Measurements from ENCODE around the gene CALML4.
"Not testable (repeated sequence)": the region's sequence is repeated elsewhere in the genome, so short reads cannot be mapped to it uniquely, and the experiment has no call there.

The CALML4 gene, protein sequence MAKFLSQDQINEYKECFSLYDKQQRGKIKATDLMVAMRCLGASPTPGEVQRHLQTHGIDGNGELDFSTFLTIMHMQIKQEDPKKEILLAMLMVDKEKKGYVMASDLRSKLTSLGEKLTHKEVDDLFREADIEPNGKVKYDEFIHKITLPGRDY

DNA sequence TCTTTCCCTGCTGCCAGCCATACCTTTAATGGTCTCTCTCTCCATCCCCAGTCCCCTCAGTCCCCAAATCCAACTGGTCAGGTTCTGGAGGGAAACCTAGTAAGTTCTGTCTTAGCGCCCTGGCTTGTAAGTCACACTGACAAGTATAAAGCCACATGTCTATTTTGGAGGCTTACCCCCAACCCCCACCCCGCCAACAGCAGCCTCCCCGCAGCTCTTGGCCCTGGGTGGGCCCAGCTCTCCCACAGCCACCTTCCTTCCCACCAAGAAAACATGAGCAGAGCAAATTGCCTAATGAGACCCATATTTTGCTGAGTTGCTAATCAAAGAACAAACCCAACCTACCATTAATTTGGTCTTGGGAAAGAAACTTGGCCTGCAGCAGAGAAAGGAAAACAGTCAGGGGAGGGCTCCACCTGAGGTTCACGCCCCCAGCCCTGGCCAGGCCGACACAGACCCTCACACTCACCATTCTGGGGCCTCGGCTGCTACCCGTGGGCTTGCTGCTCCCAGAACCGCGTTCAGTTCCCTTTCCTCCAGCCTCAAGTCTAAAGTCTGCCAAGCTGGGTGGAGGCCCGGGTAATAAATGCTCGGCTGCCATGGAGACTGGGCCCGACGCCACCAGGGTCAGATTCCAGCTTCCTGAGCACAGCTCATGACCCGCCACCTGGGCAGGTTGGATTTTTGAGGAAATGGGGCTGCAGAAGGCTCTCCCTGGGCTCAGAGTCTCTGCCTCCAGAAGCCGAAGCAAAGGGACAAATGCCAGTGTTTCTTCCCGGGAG is at the start of gene CALML4:
TSS of gene CALML4 (minus strand) at position 557 of the 782 bp plus-strand sequence. CDS start at position 472, 85 bp downstream.
- DNase-seq (ENCODE audit: low read depth, low spot score): no peak

DNA sequence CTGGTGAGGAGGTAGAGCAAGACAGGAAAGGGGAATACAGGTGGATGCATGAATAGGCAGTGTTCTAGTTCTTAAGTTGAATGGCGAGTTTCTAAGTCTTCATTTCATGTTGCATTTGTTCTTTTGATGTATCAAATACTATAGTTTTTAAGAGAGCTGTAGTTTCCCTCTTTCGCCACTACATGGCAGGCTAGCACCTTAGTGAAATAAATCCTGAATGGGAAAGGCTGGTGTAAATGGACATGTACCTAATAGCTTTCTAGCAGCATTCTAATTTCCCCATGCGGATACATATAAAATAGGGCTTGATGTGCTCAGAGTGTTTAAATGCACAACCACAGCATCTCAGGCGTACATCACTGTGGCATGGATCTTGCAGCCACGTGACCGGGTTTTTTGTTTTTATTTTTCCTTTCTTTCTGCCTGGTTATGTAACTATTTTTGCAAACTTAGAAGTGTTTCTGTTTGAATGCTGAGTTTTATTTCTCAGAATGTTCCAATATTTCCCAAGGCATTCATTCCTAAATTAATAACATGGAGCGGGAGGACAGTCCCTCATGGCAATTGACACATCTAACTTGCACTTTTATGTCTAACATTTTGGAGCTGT is 47.9 kb upstream of the CALML4 start:
- DNase-seq (ENCODE audit: low read depth, low spot score): peak; percentile 47

DNA sequence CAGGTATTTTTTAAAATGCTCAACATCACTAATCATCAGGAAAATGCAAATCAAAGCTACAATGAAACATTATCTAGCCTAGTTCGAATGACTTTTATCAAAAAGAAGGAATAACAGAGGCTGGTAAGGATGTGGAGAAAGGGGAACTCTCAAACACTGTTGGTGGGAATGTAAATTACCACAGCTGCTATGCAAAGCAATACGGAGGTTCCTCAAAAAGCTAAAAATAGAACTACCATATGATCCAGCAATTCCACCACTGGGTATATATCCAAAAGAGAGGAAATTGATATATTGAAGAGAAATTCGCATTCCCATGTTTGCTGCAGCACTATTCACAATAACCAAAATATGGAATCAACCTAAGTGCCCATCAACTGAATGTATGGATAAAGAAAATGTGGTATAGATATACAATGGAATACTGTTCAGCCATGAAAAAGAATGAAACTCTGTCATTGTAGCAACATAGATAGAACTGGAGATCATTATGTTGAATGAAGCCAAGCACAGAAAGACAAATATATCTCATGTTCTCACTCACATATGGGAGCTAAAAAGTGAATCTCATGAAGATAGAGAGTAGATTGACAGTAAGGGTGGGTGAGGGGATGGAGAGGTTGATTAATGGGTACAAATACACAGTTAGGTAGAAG is 44.1 kb upstream of the CALML4 start:
- DNase-seq (ENCODE audit: low read depth, low spot score): no peak

DNA sequence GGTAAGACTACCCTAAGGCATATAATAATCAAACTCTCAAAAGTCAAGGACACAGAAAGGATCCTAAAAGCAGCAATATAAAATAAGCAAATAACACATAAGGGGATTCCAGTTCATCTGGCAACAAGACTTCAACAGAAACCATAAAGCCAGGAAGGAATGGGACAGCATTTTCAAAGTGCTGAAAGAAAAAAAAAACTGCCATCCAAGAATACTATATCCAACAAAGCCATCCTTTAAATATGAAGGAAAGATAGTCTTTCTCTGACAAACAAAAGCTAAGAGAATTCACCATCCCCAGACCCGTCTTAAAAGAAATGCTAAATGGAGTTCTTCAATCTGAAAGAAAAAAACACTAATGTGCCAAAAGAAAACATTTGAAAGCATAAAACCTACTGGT is 39.1 kb upstream of the CALML4 start:
- no peak for DNase-seq (ENCODE audit: low read depth, low spot score)

DNA sequence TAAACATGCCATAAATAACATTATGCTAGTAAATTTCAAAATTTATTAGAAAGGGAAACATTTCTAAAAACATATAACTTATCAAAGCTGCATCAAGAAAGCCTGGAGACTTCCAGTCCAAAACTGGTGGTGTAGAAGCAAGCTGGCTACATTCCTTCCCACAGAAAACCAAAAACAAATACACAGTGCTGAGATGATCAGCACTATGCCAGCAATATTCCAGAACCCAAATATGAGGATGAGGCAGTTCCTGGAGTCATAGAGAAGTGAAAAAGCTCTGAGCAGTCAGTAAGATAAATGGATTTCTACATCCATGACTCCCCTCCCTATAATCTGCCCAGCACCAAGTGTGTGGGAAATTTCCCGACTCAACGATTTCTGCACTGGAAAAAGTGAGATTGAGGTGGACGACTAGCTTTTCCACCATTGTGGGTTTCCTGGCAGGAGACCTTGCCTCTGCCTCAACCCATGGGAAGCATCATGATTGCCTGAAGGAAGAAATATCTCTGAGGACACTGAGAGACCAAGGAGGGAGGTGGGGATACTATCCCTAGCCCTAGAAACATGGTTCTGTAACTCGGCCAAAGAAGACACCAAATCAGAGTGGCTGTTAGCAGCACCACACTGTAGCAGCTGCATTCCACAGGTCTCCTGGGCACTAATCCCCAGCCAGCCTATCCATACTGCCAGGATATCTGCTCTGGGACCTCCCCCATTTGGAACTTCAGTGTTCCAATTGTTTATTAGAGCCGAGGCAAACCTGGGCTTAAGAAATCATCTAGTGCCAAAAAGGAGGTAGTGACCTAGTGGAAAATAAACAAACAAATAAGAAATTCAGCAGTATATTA is 36.2 kb upstream of the CALML4 start:
- DNase-seq (ENCODE audit: low read depth, low spot score): no peak

DNA sequence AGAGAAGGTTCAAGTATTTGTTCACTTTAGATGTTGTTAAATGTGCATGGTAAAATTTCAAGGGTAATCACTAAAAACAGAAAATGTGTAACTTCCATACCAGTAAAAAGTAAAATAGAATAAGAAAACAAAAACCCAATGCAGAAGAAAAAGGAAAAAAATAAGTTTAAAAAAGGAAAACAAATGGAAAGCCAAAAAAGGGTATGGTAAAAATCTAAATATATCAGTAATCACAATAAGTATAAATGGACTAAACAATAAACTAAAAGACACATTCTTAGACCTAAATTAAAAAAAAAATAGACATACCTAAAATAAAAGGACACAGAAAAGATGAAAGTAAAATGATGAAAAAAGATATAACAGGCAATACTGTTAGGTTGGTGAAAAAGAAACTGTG is 33.9 kb upstream of the CALML4 start:
- no peak for DNase-seq (ENCODE audit: low read depth, low spot score)

DNA sequence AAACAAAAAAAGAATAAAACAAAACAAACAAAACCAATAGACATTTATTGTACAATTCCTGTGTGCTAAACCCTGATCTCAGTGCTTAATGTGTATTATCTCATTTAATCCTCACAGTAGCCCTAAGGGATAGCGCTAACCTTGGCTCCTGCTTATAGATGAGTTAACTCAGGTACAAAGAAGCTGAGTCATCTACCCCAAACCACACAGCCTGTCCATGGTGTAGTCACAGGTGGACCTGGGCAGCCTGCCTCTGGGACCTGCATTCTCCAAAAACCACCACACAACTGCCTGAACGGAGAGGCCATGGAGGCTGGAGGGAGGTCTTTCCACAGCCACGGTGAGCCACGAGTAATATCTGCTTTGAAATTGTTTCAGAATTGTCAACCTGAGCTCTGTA is 29.9 kb upstream of the CALML4 start:
- no peak for DNase-seq (ENCODE audit: low read depth, low spot score)

DNA sequence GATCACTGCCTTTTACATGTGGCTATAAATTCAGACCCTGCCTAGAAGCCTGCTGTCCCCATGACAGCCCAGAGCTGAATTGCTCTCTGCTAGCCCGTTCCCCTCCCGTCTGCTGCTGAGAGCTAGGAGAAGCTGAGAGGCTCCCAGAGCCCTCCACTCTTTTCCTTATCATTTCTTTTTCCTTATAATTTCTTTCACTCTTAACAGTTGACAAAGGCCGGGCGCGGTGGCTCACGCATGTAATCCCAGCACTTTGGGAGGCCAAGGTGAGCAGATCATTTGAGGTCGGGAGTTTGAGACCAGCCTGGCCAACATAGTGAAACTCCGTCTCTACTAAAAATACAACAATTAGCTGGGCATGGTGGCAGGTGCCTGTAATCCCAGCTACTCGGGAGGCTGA is 29.4 kb upstream of the CALML4 start:
- not testable (repeated sequence) for DNase-seq (ENCODE audit: low read depth, low spot score)

DNA sequence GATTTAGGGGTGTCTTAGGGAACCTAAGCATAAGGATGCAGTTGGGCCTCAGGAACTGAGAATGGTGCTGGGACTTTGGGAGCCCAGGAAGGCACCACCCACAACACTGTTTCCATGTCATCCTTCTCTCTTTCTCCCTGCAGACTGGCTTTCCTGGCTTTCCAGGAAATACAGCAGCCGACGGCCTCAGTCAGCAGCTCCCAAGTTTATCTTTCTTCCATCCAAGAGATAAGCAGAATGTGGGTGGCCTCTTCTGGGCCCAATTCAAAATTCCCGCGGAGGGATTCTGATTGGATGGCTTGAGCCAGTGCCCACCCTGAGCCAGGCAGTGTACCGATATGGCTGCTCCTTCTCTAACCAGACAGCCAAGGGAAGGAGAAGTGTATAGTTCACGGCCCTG is 28.9 kb upstream of the CALML4 start:
- DNase-seq (ENCODE audit: low read depth, low spot score): no peak

DNA sequence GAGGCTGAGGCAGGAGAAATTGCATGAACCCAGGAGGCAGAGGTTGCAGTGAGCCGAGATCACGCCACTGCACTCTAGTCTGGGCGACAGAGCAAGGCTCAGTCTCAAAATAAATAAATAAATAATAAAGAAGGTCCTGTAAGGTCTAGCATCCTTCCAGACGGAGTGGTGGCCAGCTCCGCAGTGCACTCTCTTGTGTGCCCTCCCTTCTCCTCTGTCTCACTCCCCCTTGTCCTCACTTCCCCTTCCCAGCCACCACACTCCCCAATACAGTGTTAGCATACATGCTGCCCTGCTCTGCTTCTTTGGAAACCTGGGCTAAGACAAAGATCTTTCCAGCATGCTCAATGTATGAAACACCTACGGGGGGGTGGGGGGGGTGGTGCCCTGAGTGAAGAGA is 27.8 kb upstream of the CALML4 start:
- no peak for DNase-seq (ENCODE audit: low read depth, low spot score)

DNA sequence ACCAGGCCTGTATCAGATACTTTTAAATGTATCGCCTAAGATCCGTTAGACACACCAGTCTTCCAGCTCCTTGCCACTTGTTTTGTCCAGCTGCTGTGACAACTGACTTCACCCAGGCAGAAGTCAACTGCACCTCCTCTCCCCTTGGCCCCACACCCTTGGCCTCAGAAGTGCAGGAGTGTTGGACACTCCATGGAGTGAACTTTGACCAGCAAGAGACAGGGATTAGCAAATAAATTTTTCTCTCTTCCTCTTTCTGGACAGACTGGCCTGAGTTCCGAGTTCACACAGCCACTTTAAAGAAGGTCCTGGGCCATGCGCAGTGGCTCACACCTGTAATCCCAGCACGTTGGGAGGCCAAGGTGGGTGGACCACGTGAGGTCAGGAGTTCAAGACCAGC is 27.3 kb upstream of the CALML4 start:
- no peak for DNase-seq (ENCODE audit: low read depth, low spot score)

DNA sequence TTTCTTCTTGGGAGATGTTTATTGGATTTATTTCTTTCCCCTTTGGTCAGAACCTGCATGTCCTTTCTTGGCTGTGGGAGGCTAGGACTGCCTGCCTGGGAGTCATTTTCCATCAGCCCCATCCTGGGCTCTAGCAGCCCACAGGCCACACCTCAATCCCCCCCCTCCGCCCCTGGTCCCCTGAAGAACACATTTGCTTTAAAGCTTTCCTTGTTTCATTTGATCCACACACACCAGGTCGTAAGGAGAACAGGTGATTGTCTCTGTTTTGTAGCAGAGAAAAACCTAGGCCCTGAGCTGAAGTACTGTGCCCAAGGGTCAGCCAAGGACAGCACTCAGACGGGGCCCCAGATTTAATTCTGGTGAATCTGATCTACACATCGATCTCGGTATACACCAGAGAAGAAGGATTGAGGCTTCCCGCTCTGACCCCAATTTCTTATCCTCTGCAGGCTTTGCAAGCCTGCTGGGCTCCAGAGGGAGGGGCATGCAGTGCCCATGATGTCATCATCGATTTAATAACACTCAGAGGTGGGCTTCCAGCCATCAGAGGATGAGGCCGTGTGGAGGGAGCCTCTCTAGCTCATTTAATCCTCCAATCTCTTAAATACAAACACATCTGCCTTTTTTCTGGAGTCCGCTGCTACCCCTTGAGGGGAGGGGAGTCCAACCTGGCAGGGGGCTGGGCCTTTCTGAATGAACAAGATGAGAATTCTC is 26.1 kb upstream of the CALML4 start:
- no peak for DNase-seq (ENCODE audit: low read depth, low spot score)

DNA sequence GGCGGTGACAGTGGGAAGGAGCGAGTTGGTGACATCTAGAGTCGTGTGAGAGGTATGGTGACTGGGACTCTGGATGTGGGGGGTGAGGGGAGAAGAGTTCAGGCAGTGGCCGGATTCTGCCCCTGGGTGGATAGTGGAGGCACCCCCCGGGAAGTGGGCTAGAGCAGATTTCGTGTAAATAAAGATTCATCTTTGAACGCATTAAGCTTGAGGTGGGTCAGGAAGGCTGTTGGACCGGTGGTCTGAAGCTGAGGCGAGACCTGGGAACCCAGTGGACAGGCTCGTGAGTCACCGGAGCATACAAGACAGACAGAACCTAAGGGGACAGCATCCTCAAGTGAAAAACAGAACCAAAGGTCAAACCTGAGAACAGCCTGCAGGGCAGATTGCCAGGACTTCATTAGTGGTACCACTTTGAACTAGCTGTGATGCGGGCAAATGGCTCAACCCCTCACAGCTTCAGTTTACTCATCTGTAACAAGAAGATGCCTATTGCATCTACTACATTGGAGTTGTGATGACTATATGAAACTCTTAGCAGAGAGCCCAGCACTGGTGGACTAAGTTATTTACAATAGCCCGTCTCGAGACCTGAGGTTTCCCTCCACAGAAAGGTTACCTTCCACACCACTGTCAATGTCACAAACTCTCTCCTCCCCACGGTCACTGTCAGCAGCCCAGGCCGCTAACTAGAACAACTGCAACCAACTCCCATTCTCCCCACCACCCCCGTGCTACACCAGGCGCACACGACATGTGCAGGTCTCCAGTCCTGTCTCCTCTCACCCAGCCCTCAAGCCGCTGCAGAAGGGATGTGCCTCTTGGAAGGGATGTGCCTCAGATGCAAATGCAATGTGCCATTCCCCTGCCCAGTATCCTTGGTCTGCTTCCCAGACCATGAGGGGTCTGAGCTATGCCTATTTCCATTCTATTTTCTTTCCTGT is 25.3 kb upstream of the CALML4 start:
- DNase-seq (ENCODE audit: low read depth, low spot score): no peak

DNA sequence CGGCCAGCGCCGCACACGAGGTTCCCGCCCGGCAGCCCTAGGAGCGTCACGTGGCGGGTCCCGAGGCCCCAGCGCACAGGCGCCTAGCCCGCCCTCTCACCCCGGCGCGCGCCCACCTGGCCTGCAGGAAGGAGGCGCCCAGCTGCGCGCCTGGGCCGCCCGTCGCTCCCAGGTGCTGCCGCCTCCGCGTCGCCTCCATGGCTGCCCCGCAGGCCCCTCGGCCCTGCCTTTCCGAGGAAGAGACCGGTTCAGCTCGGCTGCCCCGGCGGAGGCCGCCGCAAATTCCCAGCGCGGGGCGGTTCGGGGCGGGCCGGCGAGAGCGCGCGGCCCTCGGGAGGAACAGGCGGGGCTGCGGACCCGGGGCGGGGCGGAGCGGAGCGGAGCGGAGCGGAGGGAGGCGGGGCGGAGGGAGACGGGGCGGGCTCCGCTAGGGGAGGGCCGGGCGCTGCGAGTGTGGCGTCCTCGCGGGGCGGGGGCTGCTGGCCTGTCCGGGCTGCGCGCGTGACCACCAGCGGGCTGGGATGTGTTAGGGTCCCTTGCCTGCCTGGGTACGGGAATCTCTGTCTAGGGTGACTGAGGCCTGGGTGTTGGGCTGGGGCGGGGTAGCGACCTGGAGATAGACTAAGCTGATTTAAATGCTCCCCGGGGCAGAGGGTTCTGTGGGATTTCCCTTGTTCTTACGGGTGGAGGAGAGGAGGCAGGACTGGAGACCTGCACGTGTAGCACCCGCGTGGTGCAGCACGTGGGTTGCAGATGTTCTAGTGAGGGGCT is 24.4 kb upstream of the CALML4 start, which contains the start of gene CLN6:
TSS of gene CLN6 (minus strand) at position 343 of the 771 bp plus-strand sequence. CDS start at position 199, 144 bp downstream.
- DNase-seq (ENCODE audit: low read depth, low spot score): peak; percentile 47

DNA sequence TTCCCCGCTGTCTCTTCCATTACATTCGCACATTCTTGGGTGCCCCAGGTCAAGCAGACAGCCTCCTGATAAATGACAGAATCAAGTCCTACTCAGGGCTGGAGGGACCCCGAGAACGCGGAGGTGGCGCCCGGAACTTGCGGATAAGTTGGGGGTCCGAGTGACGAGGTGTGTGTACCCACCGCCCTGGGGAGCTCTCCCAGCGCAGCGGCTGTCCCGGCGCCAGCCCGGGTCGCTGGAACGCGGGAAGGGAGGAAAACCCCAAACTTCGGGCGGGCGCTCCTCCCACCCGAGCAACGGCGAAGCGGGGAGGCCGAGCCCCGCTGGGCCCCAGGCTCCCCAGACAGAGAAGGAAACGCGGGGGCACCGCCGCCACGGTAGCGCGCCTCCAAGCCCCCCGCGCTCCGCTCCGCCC is 23.8 kb upstream of the CALML4 start:
- DNase-seq (ENCODE audit: low read depth, low spot score): no peak

DNA sequence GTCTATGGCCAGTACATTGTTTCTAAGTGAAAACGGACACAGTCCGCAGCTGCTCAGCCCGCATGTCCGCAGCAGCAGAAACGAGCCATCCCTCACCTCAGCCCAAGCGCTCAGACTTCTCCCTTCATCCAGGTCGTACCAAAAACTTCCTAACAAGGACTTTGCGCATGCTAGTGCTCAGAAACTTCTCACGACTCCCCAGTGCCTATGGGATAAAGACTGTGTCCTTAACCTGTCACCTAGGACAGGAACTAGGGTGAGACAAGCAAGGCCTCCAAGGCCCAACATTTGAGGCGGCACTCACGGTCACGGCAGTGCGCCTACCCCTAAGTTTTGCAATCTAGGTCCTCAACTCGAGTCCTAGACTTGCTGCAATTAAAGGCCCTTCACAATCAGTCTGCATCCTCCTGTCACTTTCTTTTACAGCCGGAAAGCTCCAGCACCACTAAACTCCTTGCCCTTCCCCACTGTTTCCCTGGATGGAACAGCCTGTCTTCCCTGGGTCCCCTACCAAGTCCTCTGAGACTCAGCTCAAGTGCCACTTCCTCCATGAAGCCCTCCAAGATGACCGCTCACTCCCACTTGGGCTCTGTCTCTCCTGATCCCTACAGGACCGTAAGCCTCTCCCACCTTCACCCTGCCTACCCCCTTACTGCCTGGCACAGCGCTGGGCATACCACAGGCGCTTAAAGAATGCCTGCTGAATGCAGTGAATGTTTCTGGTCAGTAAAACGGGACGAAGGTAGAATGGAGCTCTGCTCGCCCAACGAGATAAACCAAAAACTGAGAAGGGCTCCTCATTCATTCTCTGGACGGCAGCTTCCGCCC is 23.2 kb upstream of the CALML4 start:
- DNase-seq (ENCODE audit: low read depth, low spot score): no peak

DNA sequence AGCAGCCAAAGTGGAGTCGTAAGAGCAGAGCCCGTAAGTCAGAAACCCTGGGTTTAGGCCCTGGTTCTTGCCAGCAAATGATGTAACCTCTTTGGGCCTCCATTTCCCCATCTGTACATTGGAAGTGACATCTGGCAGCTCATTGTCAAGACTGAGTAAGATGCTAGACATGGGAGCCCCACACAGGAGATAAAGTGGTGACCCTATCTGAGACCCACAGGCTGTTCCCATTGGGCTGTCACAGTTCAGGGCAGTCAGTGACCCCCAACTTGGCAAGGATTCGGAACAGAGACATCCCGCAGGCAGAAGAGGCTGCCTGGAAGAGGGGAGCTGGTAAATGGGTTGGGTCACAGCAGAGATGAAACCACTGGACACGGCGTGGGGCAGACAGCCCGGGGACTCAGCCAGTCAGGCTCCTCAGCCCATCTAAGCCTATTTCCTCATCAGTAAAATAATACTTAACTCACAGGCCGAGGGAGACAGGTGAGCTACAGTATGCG is 22.6 kb upstream of the CALML4 start:
- no peak for DNase-seq (ENCODE audit: low read depth, low spot score)

DNA sequence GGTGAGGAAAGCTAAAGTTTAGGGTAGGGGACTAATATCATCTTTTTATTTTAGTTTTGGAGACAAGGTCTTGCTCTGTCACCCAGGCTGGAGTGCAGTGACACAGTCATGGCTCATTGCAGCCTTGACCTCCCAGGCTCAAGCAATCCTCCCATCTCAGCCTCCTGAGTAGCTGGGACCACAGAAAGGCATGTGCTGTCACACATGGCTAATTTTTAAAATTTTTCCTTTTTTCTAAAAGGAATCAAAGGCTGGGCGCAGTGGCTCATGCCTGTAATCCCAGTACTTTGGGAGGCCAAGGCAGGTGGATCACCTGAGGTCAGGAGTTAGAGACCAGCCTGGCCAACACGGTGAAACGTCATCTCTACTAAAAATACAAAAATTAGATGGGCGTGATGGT is 20.3 kb upstream of the CALML4 start:
- DNase-seq (ENCODE audit: low read depth, low spot score): not testable (repeated sequence)

Data from brain pericyte (primary cell).